Hepatocyte (in vitro differentiated cells): ENCODE measurements around the gene TMEM150A. TPM values are rescaled to one million over a fixed set of nuclear protein-coding genes. Genes with fewer than 3 reads are reported as not detected.
A peak's percentile ranks its signal among the peaks of the same experiment; 100 is the strongest.

ENCODE experiments used
- DNase-seq: peaks from one replicate; pipeline ENCODE4 v3.0.0-alpha.2; 2016; ENCODE audit warnings: low spot score
- H2AFZ ChIP-seq: fragments of 200-600 bp; sonication (generic); 2 replicates; pipeline ENCODE4 v1.6.0; 2016; ENCODE audit warnings: antibody characterized with exemption, mild to moderate bottlenecking
- H3K27ac ChIP-seq: fragments of 200-600 bp; sonication (generic); 2 replicates; pipeline ENCODE4 v1.5.1; 2016; ENCODE audit warnings: mild to moderate bottlenecking
- H3K27me3 ChIP-seq: fragments of 200-600 bp; sonication (generic); 2 replicates; pipeline ENCODE4 v1.6.1; 2016
- H3K36me3 ChIP-seq: fragments of 200-600 bp; sonication (generic); replicated peaks from 2 replicates; pipeline ENCODE4 v1.5.1; 2016; ENCODE audit warnings: low read depth; ENCODE audit not compliant: insufficient read depth
- H3K4me1 ChIP-seq: fragments of 200-600 bp; sonication (generic); 2 replicates; pipeline ENCODE4 v1.5.1; 2016; ENCODE audit warnings: mild to moderate bottlenecking, moderate library complexity; ENCODE audit not compliant: insufficient read depth
- H3K4me2 ChIP-seq: fragments of 200-600 bp; sonication (generic); 2 replicates; pipeline ENCODE4 v1.6.0; 2016
- H3K4me3 ChIP-seq: fragments of 200-600 bp; sonication (generic); 2 replicates; pipeline ENCODE4 v1.5.1; 2016; ENCODE audit warnings: mild to moderate bottlenecking
- H3K79me2 ChIP-seq: fragments of 200-600 bp; sonication (generic); 2 replicates; pipeline ENCODE4 v1.6.0; 2017; ENCODE audit warnings: mild to moderate bottlenecking
- H3K9me2 ChIP-seq: fragments of 200-600 bp; sonication (generic); replicated peaks from 2 replicates; pipeline ENCODE4 v1.6.0; 2017; ENCODE audit warnings: mild to moderate bottlenecking; ENCODE audit not compliant: insufficient read depth
- H3K9me3 ChIP-seq: fragments of 200-600 bp; sonication (generic); 2 replicates; pipeline ENCODE4 v1.5.1; 2016; ENCODE audit warnings: low read depth, mild to moderate bottlenecking
- H4K20me1 ChIP-seq: fragments of 200-600 bp; sonication (generic); 2 replicates; pipeline ENCODE4 v1.6.0; 2016; ENCODE audit warnings: mild to moderate bottlenecking; ENCODE audit not compliant: insufficient read depth, poor library complexity, severe bottlenecking
- CTCF ChIP-seq: fragments of 200-600 bp; sonication (generic); IDR thresholded peaks from 2 replicates; pipeline ENCODE4 v1.5.1; 2016; ENCODE audit warnings: antibody characterized with exemption, mild to moderate bottlenecking; ENCODE audit not compliant: poor library complexity
- EZH2 ChIP-seq: fragments of 200-600 bp; sonication (generic); IDR thresholded peaks from 2 replicates; pipeline ENCODE4 v1.6.1; 2016; ENCODE audit warnings: antibody characterized with exemption, mild to moderate bottlenecking, borderline replicate concordance
- EZH2phosphoT487 ChIP-seq: fragments of 200-600 bp; sonication (generic); IDR thresholded peaks from one replicate; pipeline ENCODE4 v1.6.1; 2018; ENCODE audit warnings: antibody characterized with exemption, mild to moderate bottlenecking, low read depth, moderate library complexity; ENCODE audit not compliant: unreplicated experiment, severe bottlenecking
- WGBS: methylation state at CpG from one replicate; pipeline ENCODE4 v1.1.6; 2016; ENCODE audit warnings: low lambda C conversion rate; ENCODE audit errors: missing lambda C conversion rate; 5-methylcytosine and 5-hydroxymethylcytosine counted together
- polyA plus RNA-seq: library from polyadenylated mRNA; unstranded; fragments of >200 nt; fragmentation: Nextera tagmentation; extraction: Ambion mirVana; gene quantifications from 2 replicates; pipeline ENCODE4 v1.2.1, GENCODE V29; 2016
- small RNA-seq: library from RNA; depleted of rRNA; stranded (forward); fragments of <200 nt; gene quantifications from one replicate; pipeline ENCODE3, GENCODE V24; 2014
- total RNA-seq: library from RNA; depleted of rRNA; stranded (reverse); fragments of >200 nt; gene quantifications from 2 replicates; pipeline ENCODE4 v1.2.3, GENCODE V29; 2014

The TMEM150A gene
- total and polyA plus RNA-seq, 2 experiments from 2014 or later: 25.7 to 67.9 TPM

- H2AFZ ChIP-seq: no peak overlapping the region
- no peaks in the 10 kb centered on the region for H3K79me2 ChIP-seq
- no peaks in the 10 kb centered on the region for H3K36me3 ChIP-seq
- no peaks in the 10 kb centered on the region for H3K27me3 ChIP-seq
- no peak overlapping the region for H3K4me3 ChIP-seq
- no peaks in the 10 kb centered on the region for H3K4me1 ChIP-seq
- no peaks in the 10 kb centered on the region for H3K9me3 ChIP-seq
- no peak overlapping the region for H3K4me2 ChIP-seq
- WGBS: 95% methylated on average over 10 of the region's 10 CpGs
- DNase-seq: no peak
- H3K9me2 ChIP-seq: no peaks in the 10 kb centered on the region
- no peaks in the 10 kb centered on the region for H4K20me1 ChIP-seq
- peak overlapping the region; percentile 70 for H3K27ac ChIP-seq
- TF ChIP-seq EZH2phosphoT487: no peak
- TF ChIP-seq EZH2: no peak
- no peak for TF ChIP-seq CTCF
These were observed 52.0 kb downstream of the TMEM150A start for GRCh38 chr2:85550486-85550885.

GRCh38 chr2:85549826-85550225 is 52.7 kb downstream of the TMEM150A start:
- no peaks in the 10 kb centered on the region for H3K27me3 ChIP-seq
- H2AFZ ChIP-seq: no peak overlapping the region
- no peak overlapping the region for H3K4me2 ChIP-seq
- H3K9me2 ChIP-seq: no peaks in the 10 kb centered on the region
- no peaks in the 10 kb centered on the region for H3K4me1 ChIP-seq
- H3K9me3 ChIP-seq: no peaks in the 10 kb centered on the region
- no peak for DNase-seq
- no peak for TF ChIP-seq EZH2
- H3K27ac ChIP-seq: peak overlapping the region; percentile 70
- 48% methylated on average over 4 of the region's 4 CpGs for whole genome bisulfite sequencing
- peaks cover under 1% of the 10 kb centered on the region for H4K20me1 ChIP-seq
- no peak overlapping the region for H3K4me3 ChIP-seq
- H3K36me3 ChIP-seq: no peaks in the 10 kb centered on the region
- H3K79me2 ChIP-seq: no peaks in the 10 kb centered on the region

DNA sequence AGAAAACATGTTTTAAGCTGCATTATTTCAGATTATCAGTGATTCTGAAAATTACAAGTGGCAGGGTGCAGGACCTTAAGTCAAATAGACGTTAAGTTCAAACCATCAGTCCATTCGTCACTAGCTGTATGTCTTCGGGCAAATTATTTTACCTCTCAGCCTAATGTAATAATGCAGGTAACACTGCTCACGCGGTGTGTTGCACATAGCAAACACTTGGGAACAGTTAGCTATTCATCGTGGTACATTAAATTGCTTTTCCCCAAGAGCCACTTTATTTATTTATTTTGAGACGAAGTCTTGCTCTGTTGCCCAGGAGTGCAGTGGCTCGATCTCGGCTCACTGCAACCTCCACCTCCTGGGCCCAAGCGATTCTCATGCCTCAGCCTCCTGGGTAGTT is 53.4 kb downstream of the TMEM150A start:
- Histone ChIP-seq H3K27me3 (no peaks in the 10 kb centered on the region), H3K4me3 (no peak overlapping the region), H3K9me3 (no peaks in the 10 kb centered on the region), H3K27ac (no peak overlapping the region), H3K36me3 (no peaks in the 10 kb centered on the region), H3K9me2 (no peaks in the 10 kb centered on the region), H2AFZ (no peak overlapping the region), H3K4me2 (no peak overlapping the region), H4K20me1 (peaks cover 7% of the 10 kb centered on the region), H3K4me1 (no peaks in the 10 kb centered on the region), H3K79me2 (no peaks in the 10 kb centered on the region)
- WGBS: 93% methylated on average over 10 of the region's 10 CpGs
- TF ChIP-seq EZH2 (no peak), CTCF (no peak), EZH2phosphoT487 (no peak)
- DNase-seq: no peak

DNA sequence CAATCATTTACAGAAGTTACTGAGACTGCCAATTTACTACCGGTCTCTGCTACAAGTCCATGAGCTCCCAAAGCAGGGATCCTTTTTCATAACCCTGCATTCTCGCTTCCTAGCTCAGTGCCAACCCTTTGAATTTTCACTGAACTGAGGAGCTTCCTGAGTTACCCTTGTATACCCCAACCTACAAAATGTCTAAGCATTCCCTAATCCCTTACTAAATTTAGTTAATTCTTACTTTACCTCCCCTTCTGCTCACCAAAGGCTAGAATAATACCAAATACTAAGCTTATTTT is 53.9 kb downstream of the TMEM150A start:
- Histone ChIP-seq H3K9me3 (no peaks in the 10 kb centered on the region), H3K79me2 (peaks cover under 1% of the 10 kb centered on the region), H4K20me1 (peaks cover 8% of the 10 kb centered on the region), H2AFZ (no peak overlapping the region), H3K27me3 (no peaks in the 10 kb centered on the region), H3K9me2 (no peaks in the 10 kb centered on the region), H3K4me3 (no peak overlapping the region), H3K36me3 (no peaks in the 10 kb centered on the region), H3K27ac (no peak overlapping the region), H3K4me1 (no peaks in the 10 kb centered on the region), H3K4me2 (no peak overlapping the region)
- 79% methylated on average over 2 of the region's 2 CpGs for WGBS
- TF ChIP-seq EZH2: no peak
- TF ChIP-seq EZH2phosphoT487: no peak
- TF ChIP-seq CTCF: no peak
- no peak for DNase-seq

Small RNA genes within 50 kb of the gene (small RNA-seq; reads per million reads assigned to genes)
- gene RN7SL126P: not detected

Other genes with a start within 250 kb of the TMEM150A start
- 55.3 and 58.5 TPM in 2 replicates for gene RETSAT, start 248.2 kb downstream of the TMEM150A start, total RNA-seq
- 22.2 and 24.7 TPM in 2 replicates for gene RETSAT, start 248.2 kb downstream of the TMEM150A start, polyA plus RNA-seq
- gene ELMOD3, start 247.9 kb downstream of the TMEM150A start, total RNA-seq: 17.6 and 25.1 TPM in 2 replicates
- gene ELMOD3, start 247.9 kb downstream of the TMEM150A start, polyA plus RNA-seq: 16.4 and 18.1 TPM in 2 replicates
- 108 and 123 TPM in 2 replicates for gene CAPG, start 192.3 kb downstream of the TMEM150A start, total RNA-seq
- 172 and 188 TPM in 2 replicates for gene CAPG, start 192.3 kb downstream of the TMEM150A start, polyA plus RNA-seq
- 0.27 and 0.36 TPM in 2 replicates for gene SH2D6, start 184.0 kb downstream of the TMEM150A start, total RNA-seq
- 2.3 and 2.8 TPM in 2 replicates for gene SH2D6, start 184.0 kb downstream of the TMEM150A start, polyA plus RNA-seq
- 202 and 252 TPM in 2 replicates for gene MAT2A, start 63.5 kb downstream of the TMEM150A start, total RNA-seq
- gene MAT2A, start 63.5 kb downstream of the TMEM150A start, polyA plus RNA-seq: 379 and 465 TPM in 2 replicates
- 64.5 and 82.5 TPM in 2 replicates for gene GGCX, start 41.2 kb downstream of the TMEM150A start, total RNA-seq
- 66.1 and 73.5 TPM in 2 replicates for gene GGCX, start 41.2 kb downstream of the TMEM150A start, polyA plus RNA-seq
- 50.7 and 70.4 TPM in 2 replicates for gene VAMP8, start 25.1 kb downstream of the TMEM150A start, total RNA-seq
- gene VAMP8, start 25.1 kb downstream of the TMEM150A start, polyA plus RNA-seq: 213 and 240 TPM in 2 replicates
- gene VAMP5, start 18.3 kb downstream of the TMEM150A start, total RNA-seq: 2.1 and 2.7 TPM in 2 replicates
- gene VAMP5, start 18.3 kb downstream of the TMEM150A start, polyA plus RNA-seq: 36.1 TPM in 2 replicates
- gene RNF181, start 7.0 kb downstream of the TMEM150A start, total RNA-seq: 139 and 159 TPM in 2 replicates
- 250 and 256 TPM in 2 replicates for gene RNF181, start 7.0 kb downstream of the TMEM150A start, polyA plus RNA-seq
- gene C2orf68, start 9.4 kb upstream of the TMEM150A start, total RNA-seq: 21.6 and 23.1 TPM in 2 replicates
- gene C2orf68, start 9.4 kb upstream of the TMEM150A start, polyA plus RNA-seq: 28.3 and 28.4 TPM in 2 replicates
- 41.7 and 63.9 TPM in 2 replicates for gene USP39, start 13.5 kb upstream of the TMEM150A start, total RNA-seq
- gene USP39, start 13.5 kb upstream of the TMEM150A start, polyA plus RNA-seq: 27.5 and 38.5 TPM in 2 replicates
- gene SFTPB, start 65.5 kb upstream of the TMEM150A start, total RNA-seq: 13.0 and 27.6 TPM in 2 replicates
- 1.1 and 3.3 TPM in 2 replicates for gene SFTPB, start 65.5 kb upstream of the TMEM150A start, polyA plus RNA-seq
- gene GNLY, start 91.7 kb upstream of the TMEM150A start, total RNA-seq: not detected in 2 replicates
- gene GNLY, start 91.7 kb upstream of the TMEM150A start, polyA plus RNA-seq: 1.0 TPM in 1 of 2 replicates, not detected in the other
- 2.0 and 2.9 TPM in 2 replicates for gene ATOH8, start 151.3 kb upstream of the TMEM150A start, total RNA-seq
- gene ATOH8, start 151.3 kb upstream of the TMEM150A start, polyA plus RNA-seq: 1.3 and 2.1 TPM in 2 replicates